Smooth muscle cell (in vitro differentiated cells): Measurements from ENCODE around the gene TSHR. TPM values are rescaled to one million over a fixed set of nuclear protein-coding genes. Genes with fewer than 3 reads are reported as not detected.

Experiments
- DNase-seq: peaks from one replicate; lab custom pipeline; 2025; ENCODE audit not compliant: unreplicated experiment; lab: John Stamatoyannopoulos, UW
- H2AFZ ChIP-seq: fragments of 200-600 bp; sonication (generic); 2 replicates; pipeline ENCODE4 v1.6.0; 2016; ENCODE audit warnings: antibody characterized with exemption, low read depth, mild to moderate bottlenecking
- H3F3A ChIP-seq: fragments of 200-600 bp; sonication (generic); 2 replicates; pipeline ENCODE4 v1.6.0; 2017; ENCODE audit warnings: antibody characterized with exemption, low read depth
- H3K27ac ChIP-seq: fragments of 200-600 bp; sonication (generic); 2 replicates; pipeline ENCODE4 v1.5.1; 2016; ENCODE audit warnings: low read depth, mild to moderate bottlenecking
- H3K27me3 ChIP-seq: fragments of 200-600 bp; sonication (generic); 2 replicates; pipeline ENCODE4 v1.6.1; 2016; ENCODE audit warnings: low read depth, mild to moderate bottlenecking
- H3K36me3 ChIP-seq: fragments of 200-600 bp; sonication (generic); 2 replicates; pipeline ENCODE4 v1.5.1; 2016; ENCODE audit warnings: low read depth
- H3K4me1 ChIP-seq: fragments of 200-600 bp; sonication (generic); 2 replicates; pipeline ENCODE4 v1.5.1; 2016; ENCODE audit warnings: low read depth
- H3K4me2 ChIP-seq: fragments of 200-600 bp; sonication (generic); 2 replicates; pipeline ENCODE4 v1.6.0; 2016; ENCODE audit warnings: mild to moderate bottlenecking
- H3K4me3 ChIP-seq: fragments of 200-600 bp; sonication (generic); 2 replicates; pipeline ENCODE4 v1.5.1; 2016; ENCODE audit warnings: mild to moderate bottlenecking
- H3K79me2 ChIP-seq: fragments of 200-600 bp; sonication (generic); 2 replicates; pipeline ENCODE4 v1.6.0; 2016; ENCODE audit warnings: low read depth, mild to moderate bottlenecking
- H3K9ac ChIP-seq: fragments of 200-600 bp; sonication (generic); 2 replicates; pipeline ENCODE4 v1.6.0; 2016; ENCODE audit warnings: low read depth
- H3K9me3 ChIP-seq: fragments of 200-600 bp; sonication (generic); replicated peaks from 2 replicates; pipeline ENCODE4 v1.5.1; 2016; ENCODE audit warnings: low read depth
- H4K20me1 ChIP-seq: fragments of 200-600 bp; sonication (generic); 2 replicates; pipeline ENCODE4 v1.6.0; 2016; ENCODE audit warnings: low read depth
- CTCF ChIP-seq: fragments of 200-600 bp; sonication (generic); IDR thresholded peaks from 2 replicates; pipeline ENCODE4 v1.5.1; 2017; ENCODE audit warnings: borderline replicate concordance, mild to moderate bottlenecking, antibody characterized with exemption; ENCODE audit not compliant: insufficient read depth, poor library complexity, severe bottlenecking
- WGBS: methylation state at CpG from one replicate; pipeline ENCODE4 v1.1.7; 2016; ENCODE audit warnings: low lambda C conversion rate; 5-methylcytosine and 5-hydroxymethylcytosine counted together
- polyA plus RNA-seq: library from polyadenylated mRNA; unstranded; fragments of >200 nt; fragmentation: Nextera tagmentation; extraction: Ambion mirVana; gene quantifications from 2 replicates; pipeline ENCODE4 v1.2.1, GENCODE V29; 2016
- total RNA-seq: library from RNA; depleted of rRNA; stranded (reverse); fragments of >200 nt; gene quantifications from 2 replicates; pipeline ENCODE4 v1.2.3, GENCODE V29; 2014

The TSHR gene
- total and polyA plus RNA-seq, 2 experiments from 2014 or later, result not detected

- H3K27me3 ChIP-seq, result peaks cover 46% of the 10 kb centered on the region
- no peaks in the 10 kb centered on the region for H3F3A ChIP-seq
- H3K4me1 ChIP-seq, result no peaks in the 10 kb centered on the region
- H3K4me3 ChIP-seq, result no peak overlapping the region
- H3K9me3 ChIP-seq, result no peaks in the 10 kb centered on the region
- H3K9ac ChIP-seq, result no peak overlapping the region
- no peaks in the 10 kb centered on the region for H3K79me2 ChIP-seq
- no peak for DNase-seq
- H3K36me3 ChIP-seq, result no peaks in the 10 kb centered on the region
- no peak overlapping the region for H2AFZ ChIP-seq
- WGBS, result 89% methylated on average over 3 of the region's 3 CpGs
- no peak overlapping the region for H3K27ac ChIP-seq
- no peaks in the 10 kb centered on the region for H4K20me1 ChIP-seq
- no peak overlapping the region for H3K4me2 ChIP-seq
- TF ChIP-seq CTCF, result no peak
These were observed 3.5 kb downstream of the TSHR start for GRCh38 chr14:80958939-80959338.

GRCh38 chr14:80959496-80959895 is 4.1 kb downstream of the TSHR start:
- 91% methylated on average over 4 of the region's 4 CpGs for WGBS
- Histone ChIP-seq H4K20me1 (no peaks in the 10 kb centered on the region), H3K4me1 (no peaks in the 10 kb centered on the region), H3K36me3 (no peaks in the 10 kb centered on the region), H3K9ac (no peak overlapping the region), H3K27ac (no peak overlapping the region), H3K4me2 (no peak overlapping the region), H3K9me3 (no peaks in the 10 kb centered on the region), H2AFZ (no peak overlapping the region), H3F3A (no peaks in the 10 kb centered on the region), H3K4me3 (no peak overlapping the region), H3K27me3 (peaks cover 46% of the 10 kb centered on the region), H3K79me2 (no peaks in the 10 kb centered on the region)
- DNase-seq, result no peak
- no peak for TF ChIP-seq CTCF

GRCh38 chr14:80965037-80965436 is 9.6 kb downstream of the TSHR start:
- no peak for DNase-seq
- WGBS, result 78% methylated on average over 5 of the region's 5 CpGs

More at GRCh38 chr14:80965037-80965436, 9.6 kb downstream of the TSHR start:
- H3K9me3 ChIP-seq, result no peaks in the 10 kb centered on the region
- no peak overlapping the region for H3K4me3 ChIP-seq
- H3K9ac ChIP-seq, result no peak overlapping the region
- no peaks in the 10 kb centered on the region for H3F3A ChIP-seq
- no peak for TF ChIP-seq CTCF
- H3K4me1 ChIP-seq, result no peaks in the 10 kb centered on the region
- no peaks in the 10 kb centered on the region for H3K79me2 ChIP-seq
- H2AFZ ChIP-seq, result no peak overlapping the region
- H3K27ac ChIP-seq, result no peak overlapping the region
- H4K20me1 ChIP-seq, result no peaks in the 10 kb centered on the region
- H3K27me3 ChIP-seq, result peaks cover 7% of the 10 kb centered on the region
- no peaks in the 10 kb centered on the region for H3K36me3 ChIP-seq
- no peak overlapping the region for H3K4me2 ChIP-seq
